Adrenal gland (tissue), 12 donors: ENCODE results near the gene AFAP1L1. TPM values are rescaled to one million over a fixed set of nuclear protein-coding genes. Genes with fewer than 3 reads are reported as not detected.

ENCODE experiments used
- DNase-seq, 7 donors: peaks; one replicate each; pipeline ENCODE4 v3.0.0-alpha.2; 2019 to 2020
- H3K27ac ChIP-seq, 5 donors: fragments of 200-600 bp; sonication (generic) in 4 of 5; 1 replicate in 3 of 5; 2 replicates in 2 of 5; pipeline versions ENCODE4 v1.5.1 to v1.8.0; 2016 to 2020; ENCODE audit warnings: mild to moderate bottlenecking in 1 of 5
- H3K27me3 ChIP-seq: fragments of 200-600 bp; 2 replicates; pipeline ENCODE4 v1.8.0; 2021
- H3K36me3 ChIP-seq, 2 donors: fragments of 200-600 bp; replicated peaks in 1 of 2; 1 replicate in 1 of 2; 2 replicates in 1 of 2; pipeline versions ENCODE4 v1.5.1 to v1.8.0; 2018 to 2022
- H3K4me1 ChIP-seq, 2 donors: fragments of 200-600 bp; replicated peaks in 1 of 2; 1 replicate in 1 of 2; 2 replicates in 1 of 2; pipeline versions ENCODE4 v1.5.1 to v1.8.0; 2018 to 2021
- H3K4me3 ChIP-seq, 4 donors: fragments of 200-600 bp; sonication (generic) in 3 of 4; one replicate each; pipeline ENCODE4 v1.5.1; 2016 to 2018
- H3K9me3 ChIP-seq, 3 donors: fragments of 200-600 bp; sonication (generic) in 1 of 3; replicated peaks in 1 of 3; 1 replicate in 2 of 3; 2 replicates in 1 of 3; pipeline versions ENCODE4 v1.5.1 to v1.8.0; 2016 to 2021
- POLR2A ChIP-seq, 2 donors: fragments of 450-650 bp; IDR thresholded peaks; one replicate each; pipeline ENCODE4 v1.6.1; 2017; ENCODE audit warnings: antibody characterized with exemption in 2 of 2, mild to moderate bottlenecking in 2 of 2, moderate library complexity in 1 of 2
- WGBS, 4 donors: extraction: QIAGEN DNeasy Blood & Tissue Kit in 2 of 4; methylation state at CpG; one replicate each; pipeline versions ENCODE4 v1.1.5 to v1.1.7; 2013 to 2017; 5-methylcytosine and 5-hydroxymethylcytosine counted together
- intact Hi-C, 2 donors: fragments of 100-400 bp; cut with DNase I; formaldehyde crosslinking; loops; one replicate each; pipeline versions ENCODE4 v1.14.1 to v1.15.0; 2022 to 2023
- polyA plus RNA-seq, 3 donors: library from polyadenylated mRNA; stranded (reverse); fragments of 200-250 nt in 2 of 3; fragments of 350-450 nt in 1 of 3; fragmentation: Illumina TruSeq in 1 of 3; extraction: RNeasy Lipid Tissue Mini Kit (QIAGEN cat#74804) in 1 of 3; gene quantifications; one replicate each; pipeline ENCODE4 v1.2.3, GENCODE V29; 2013 to 2014
- total RNA-seq, 9 donors: library from RNA; depleted of rRNA in 4 of 9; stranded (reverse); fragments of >200 nt in 4 of 9; fragments of 120-200 nt in 1 of 9; fragmentation: NEBNext Ultra II Directional in 1 of 9; extraction: Animal tissue kit (Norgen Biotek cat#: 25700) in 1 of 9; gene quantifications; one replicate each; pipeline versions ENCODE4 v1.1.0 to v1.2.4, GENCODE V29; 2013 to 2023
- TF ChIP-seq, protein P1 (sequence below), 6 experiments: fragments of 450-650 bp in 4 of 6; fragments of 200-600 bp in 2 of 6; sonication (generic) in 1 of 6; IDR thresholded peaks; 1 replicate in 5 of 6; 2 replicates in 1 of 6; pipeline versions ENCODE4 v1.5.1 to v1.8.0; 2016 to 2021; ENCODE audit warnings: antibody characterized with exemption in 6 of 6, mild to moderate bottlenecking in 2 of 6, moderate library complexity in 1 of 6
- donor health status: healthy with polysubstance abuse.
- donor health status: Bipolar disorder and iron deficiency.
- donor health status: DM: yes; HTN: yes; CAD: no.
- donor health status: DM: no; HTN: no; CAD: no.
- donor health status: DM: no; HTN: no; CAD: no.
- donor health status: DM: yes; HTN: yes; CAD: no.

The AFAP1L1 gene
- total and polyA plus RNA-seq, 12 donors, result 4.3 to 13.4 (median 9.3) TPM

DNA sequence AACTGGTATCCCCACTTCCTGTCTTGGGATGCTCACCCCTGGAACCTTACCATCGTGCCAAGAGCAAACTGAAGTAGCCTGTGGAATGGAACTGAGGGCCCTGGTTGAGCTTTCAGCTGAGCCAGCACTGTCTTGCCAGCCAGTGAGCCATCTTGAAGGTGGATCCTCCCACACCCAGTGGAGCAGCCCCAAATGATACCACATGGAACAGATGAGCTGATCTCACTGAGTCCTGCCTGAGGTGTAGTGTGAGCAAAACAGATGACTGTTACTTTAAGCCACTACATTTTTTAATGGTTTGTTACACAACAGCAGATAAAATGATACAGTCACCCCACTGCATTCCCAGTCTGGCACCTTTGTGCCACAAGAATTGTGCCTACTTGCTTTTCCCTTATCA lies 84.0 kb downstream of the AFAP1L1 start:
- H3K27ac ChIP-seq, result no peak overlapping the region
- H3K9me3 ChIP-seq, result no peaks in the 10 kb centered on the region
- no peak for TF ChIP-seq POLR2A (IDR thresholded peaks at IDR 0.05)
- TF ChIP-seq, protein P1, sequence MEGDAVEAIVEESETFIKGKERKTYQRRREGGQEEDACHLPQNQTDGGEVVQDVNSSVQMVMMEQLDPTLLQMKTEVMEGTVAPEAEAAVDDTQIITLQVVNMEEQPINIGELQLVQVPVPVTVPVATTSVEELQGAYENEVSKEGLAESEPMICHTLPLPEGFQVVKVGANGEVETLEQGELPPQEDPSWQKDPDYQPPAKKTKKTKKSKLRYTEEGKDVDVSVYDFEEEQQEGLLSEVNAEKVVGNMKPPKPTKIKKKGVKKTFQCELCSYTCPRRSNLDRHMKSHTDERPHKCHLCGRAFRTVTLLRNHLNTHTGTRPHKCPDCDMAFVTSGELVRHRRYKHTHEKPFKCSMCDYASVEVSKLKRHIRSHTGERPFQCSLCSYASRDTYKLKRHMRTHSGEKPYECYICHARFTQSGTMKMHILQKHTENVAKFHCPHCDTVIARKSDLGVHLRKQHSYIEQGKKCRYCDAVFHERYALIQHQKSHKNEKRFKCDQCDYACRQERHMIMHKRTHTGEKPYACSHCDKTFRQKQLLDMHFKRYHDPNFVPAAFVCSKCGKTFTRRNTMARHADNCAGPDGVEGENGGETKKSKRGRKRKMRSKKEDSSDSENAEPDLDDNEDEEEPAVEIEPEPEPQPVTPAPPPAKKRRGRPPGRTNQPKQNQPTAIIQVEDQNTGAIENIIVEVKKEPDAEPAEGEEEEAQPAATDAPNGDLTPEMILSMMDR (IDR thresholded peaks at IDR 0.05), result no peak
- intact Hi-C loops, result no loop called here
- no peak overlapping the region for H3K4me3 ChIP-seq
- 96 to 100% (median 99%) methylated on average over 1 of the region's 1 CpG for WGBS, 4 donors
- no peak for DNase-seq
- H3K4me1 ChIP-seq, result peaks cover 7 to 10% of the 10 kb centered on the region in 2 donors
- peaks cover 0 to 32% of the 10 kb centered on the region in 2 donors for H3K36me3 ChIP-seq
- H3K27me3 ChIP-seq, result no peaks in the 10 kb centered on the region

DNA sequence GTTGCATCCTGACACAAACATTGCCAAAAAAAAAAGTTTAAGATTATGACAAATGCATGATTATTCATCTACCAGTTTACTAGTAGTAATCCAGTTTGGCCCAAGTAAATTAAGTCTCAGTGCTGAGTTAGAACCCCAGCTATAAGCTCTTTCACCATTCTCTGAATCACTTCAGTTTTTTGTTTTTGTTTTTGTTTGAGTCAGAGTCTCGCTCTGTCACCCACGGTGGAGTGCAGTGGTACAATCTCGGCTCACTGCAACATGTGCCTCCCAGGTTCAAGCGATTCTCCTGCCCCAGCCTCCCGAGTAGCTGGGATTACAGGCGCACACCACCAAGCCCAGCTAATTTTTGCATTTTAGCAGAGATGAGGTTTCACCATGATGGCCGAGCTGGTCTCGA lies 84.7 kb downstream of the AFAP1L1 start:
- WGBS, 4 donors, result 86 to 96% (median 94%) methylated on average over 8 of the region's 8 CpGs

DNA sequence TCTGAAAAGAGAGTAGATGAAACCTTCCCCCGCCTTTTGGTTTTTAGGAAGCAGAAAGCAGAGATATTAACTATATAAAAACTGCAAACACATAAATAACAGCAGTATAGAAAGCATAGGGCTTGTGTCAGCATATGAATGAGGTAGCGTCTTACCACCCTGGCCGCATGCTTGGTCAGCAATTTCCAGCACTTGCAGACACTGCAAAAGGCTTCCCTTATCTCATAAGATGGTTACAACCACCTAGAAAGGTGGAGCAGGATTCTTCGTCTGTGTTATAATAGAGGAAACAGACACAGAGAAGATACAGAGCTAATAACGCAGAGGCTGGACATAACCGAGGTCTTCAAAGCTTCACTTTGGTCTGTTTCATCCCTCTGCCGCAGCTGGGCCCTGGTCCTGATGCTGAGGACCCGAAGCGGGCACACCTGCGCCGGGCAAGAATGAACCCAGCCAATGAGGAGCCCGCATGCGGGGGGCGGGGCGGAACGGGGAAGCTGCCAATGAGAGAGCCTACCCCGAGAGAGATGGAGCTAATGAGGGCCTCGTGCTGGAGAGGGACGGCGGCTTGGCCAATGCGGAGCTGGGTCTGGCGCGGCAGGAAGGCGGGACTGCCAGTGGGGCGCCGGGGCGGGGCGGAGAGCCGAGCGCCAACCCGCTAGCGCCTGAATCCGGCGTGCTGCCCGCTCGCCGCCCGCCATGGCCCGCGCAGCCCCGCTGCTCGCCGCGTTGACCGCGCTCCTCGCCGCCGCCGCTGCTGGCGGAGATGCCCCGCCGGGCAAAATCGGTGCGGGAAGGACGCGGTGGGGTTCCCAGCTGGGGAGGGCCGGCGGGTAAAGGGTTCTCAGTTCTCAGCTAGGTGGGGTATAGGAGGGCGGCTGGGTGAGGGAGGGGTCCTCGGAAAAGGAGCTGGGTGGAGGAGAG lies 86.0 kb downstream of the AFAP1L1 start, which contains the start of gene PCYOX1L:
PCYOX1L (plus strand) TSS at position 677 of the 924 bp plus-strand sequence; CDS start at position 700, 23 bp downstream.
- intact Hi-C loops, result no loop called here
- TF ChIP-seq, protein P1 (IDR thresholded peaks at IDR 0.05), result no peak
- TF ChIP-seq POLR2A (IDR thresholded peaks at IDR 0.05), result peak; percentile 28 to 43

More for the DNA sequence above, 84.7 kb downstream of the AFAP1L1 start:
- intact Hi-C loops, result no loop called here
- peaks cover 7 to 10% of the 10 kb centered on the region in 2 donors for H3K4me1 ChIP-seq
- no peak overlapping the region for H3K4me3 ChIP-seq
- H3K27me3 ChIP-seq, result no peaks in the 10 kb centered on the region
- H3K9me3 ChIP-seq, result no peaks in the 10 kb centered on the region
- no peak overlapping the region for H3K27ac ChIP-seq
- TF ChIP-seq, protein P1 (IDR thresholded peaks at IDR 0.05), result no peak
- no peak for TF ChIP-seq POLR2A (IDR thresholded peaks at IDR 0.05)
- no peak for DNase-seq
- peaks cover 0 to 25% of the 10 kb centered on the region in 2 donors for H3K36me3 ChIP-seq

DNA sequence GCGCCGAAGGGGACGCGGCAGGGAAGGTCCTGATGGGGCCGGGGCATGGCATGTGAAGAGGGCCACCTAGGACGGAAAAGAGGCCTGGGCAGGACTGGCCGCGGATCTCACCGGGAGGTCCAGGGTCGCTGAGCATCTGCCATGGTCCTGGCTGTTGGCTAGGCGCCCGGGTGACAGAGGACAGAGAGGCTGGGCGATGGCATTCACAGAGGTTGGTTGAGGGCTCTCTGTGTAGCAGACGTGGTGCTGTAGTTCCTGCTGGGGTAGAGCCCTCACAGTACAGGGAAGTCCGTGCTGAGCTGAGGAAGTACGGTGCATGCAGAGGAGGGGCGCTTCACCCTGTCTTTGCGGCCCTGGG lies 86.6 kb downstream of the AFAP1L1 start:
- Histone ChIP-seq H3K4me1 (peaks cover 7 to 10% of the 10 kb centered on the region in 2 donors), H3K4me3 (peak overlapping the region in 3 of 4 donors; percentile 29 to 94 (median 57)), H3K9me3 (no peaks in the 10 kb centered on the region), H3K27ac (peak overlapping the region in 3 of 5 donors; percentile 10 to 53 (median 48)), H3K36me3 (peaks cover 0 to 7% of the 10 kb centered on the region in 2 donors), H3K27me3 (no peaks in the 10 kb centered on the region)
- WGBS, 4 donors, result 0 to 4% (median 1%) methylated on average over 5 to 18 of the region's 18 CpGs
- DNase-seq, result peak; percentile 49 to 79 (median 56)
- TF ChIP-seq, protein P1 (IDR thresholded peaks at IDR 0.05), result no peak
- TF ChIP-seq POLR2A (IDR thresholded peaks at IDR 0.05), result no peak
- intact Hi-C loops, result no loop called here

More for the DNA sequence above, 86.0 kb downstream of the AFAP1L1 start, which contains the start of gene PCYOX1L:
- peak; percentile 93 to 97 (median 96) for DNase-seq
- peaks cover 7 to 10% of the 10 kb centered on the region in 2 donors for H3K4me1 ChIP-seq
- 2 to 3% (median 2%) methylated on average over 13 to 60 of the region's 61 CpGs for whole genome bisulfite sequencing, 4 donors
- no peaks in the 10 kb centered on the region for H3K27me3 ChIP-seq
- H3K9me3 ChIP-seq, result no peaks in the 10 kb centered on the region
- H3K36me3 ChIP-seq, result peaks cover 0 to 12% of the 10 kb centered on the region in 2 donors
- peak within 1 kb of the TSS in 3 of 5 donors; percentile 10 to 53 (median 48) for H3K27ac ChIP-seq
- peak within 1 kb of the TSS in 3 of 4 donors; percentile 29 to 94 (median 57) for H3K4me3 ChIP-seq
